HG02884 (cell line): Measurements from ENCODE around the gene CCNA2.

Source experiments
- ATAC-seq: cut with Tn5 transposase; IDR thresholded peaks from one replicate; pipeline ENCODE4 v1.9.1; 2021; ENCODE audit warnings: mild to moderate bottlenecking, moderate library complexity; ENCODE audit not compliant: unreplicated experiment

CCNA2 gene

GRCh38 chr4:121777625-121778024, 46.1 kb downstream of the CCNA2 start:
- peak; percentile 90 for ATAC-seq

GRCh38 chr4:121776610-121777401, 46.9 kb downstream of the CCNA2 start:
- no peak for ATAC-seq

- ATAC-seq: no peak
Measured at GRCh38 chr4:121773883-121774282, 49.8 kb downstream of the CCNA2 start.

- no peak for ATAC-seq
Measured at GRCh38 chr4:121771869-121772268, 51.8 kb downstream of the CCNA2 start.

- ATAC-seq: no peak
Measured at GRCh38 chr4:121769341-121769740, 54.3 kb downstream of the CCNA2 start.

GRCh38 chr4:121767166-121767565, 56.5 kb downstream of the CCNA2 start:
- no peak for ATAC-seq
